Cardiac atrium fibroblast (primary cell): ENCODE data around the gene TLDC2. TPM values are rescaled to one million over a fixed set of nuclear protein-coding genes. Genes with fewer than 3 reads are reported as not detected.

Experiments
- total RNA-seq: library from RNA; depleted of rRNA; stranded (reverse); fragments of >200 nt; gene quantifications from 2 replicates; pipeline ENCODE4 v1.2.3, GENCODE V29; 2015

The TLDC2 gene
- total RNA-seq = not detected in 2 replicates

GRCh38 chr20:36875702-36876472 lies at the start of gene TLDC2:
Gene TLDC2 (plus strand): TSS chr20:36876138. CDS start chr20:36876175, 37 bp downstream.

Other genes with a start within 250 kb of the TLDC2 start
- not detected in 2 replicates for gene SLA2, start 229.9 kb upstream of the TLDC2 start, total RNA-seq
- gene NDRG3, start 130.0 kb upstream of the TLDC2 start, total RNA-seq = 9.4 and 17.8 TPM in 2 replicates
- gene DSN1, start 102.4 kb upstream of the TLDC2 start, total RNA-seq = 9.1 and 9.4 TPM in 2 replicates
- gene SAMHD1, start 75.6 kb downstream of the TLDC2 start, total RNA-seq = 58.7 and 62.9 TPM in 2 replicates
- gene RBL1, start 219.9 kb downstream of the TLDC2 start, total RNA-seq = 5.8 and 12.1 TPM in 2 replicates